Effector memory CD4-positive, alpha-beta T cell (primary cell): Measurements from ENCODE around the gene BRD2.
A peak's percentile ranks its signal among the peaks of the same experiment; 100 is the strongest.

Source experiments
- DNase-seq, 3 donors: peaks; one replicate each; pipeline ENCODE4 v3.0.0-alpha.2; 2020
- H3K27ac ChIP-seq: 2 replicates; pipeline ENCODE4 v1.7.0; 2013; ENCODE audit warnings: mild to moderate bottlenecking, low read length, moderate library complexity; ENCODE audit not compliant: insufficient read depth, poor library complexity, severe bottlenecking
- H3K27me3 ChIP-seq: replicated peaks from 2 replicates; pipeline ENCODE4 v1.7.0; 2013; ENCODE audit warnings: mild to moderate bottlenecking, low read length; ENCODE audit not compliant: insufficient read depth, control insufficient read depth, poor library complexity, severe bottlenecking
- H3K36me3 ChIP-seq: 2 replicates; pipeline ENCODE4 v1.7.0; 2013; ENCODE audit warnings: mild to moderate bottlenecking, low read length, moderate library complexity; ENCODE audit not compliant: control insufficient read depth, insufficient read depth
- H3K4me1 ChIP-seq: 2 replicates; pipeline ENCODE4 v1.7.0; 2013; ENCODE audit warnings: low read length, mild to moderate bottlenecking; ENCODE audit not compliant: control insufficient read depth, insufficient read depth, poor library complexity, severe bottlenecking
- H3K4me3 ChIP-seq: 2 replicates; pipeline ENCODE4 v1.7.0; 2013; ENCODE audit warnings: low read length, low read depth, mild to moderate bottlenecking; ENCODE audit not compliant: insufficient read depth, poor library complexity, severe bottlenecking
- H3K9me3 ChIP-seq: 2 replicates; pipeline ENCODE4 v1.7.0; 2013; ENCODE audit warnings: mild to moderate bottlenecking, low read length, moderate library complexity; ENCODE audit not compliant: control insufficient read depth

BRD2 gene

DNA sequence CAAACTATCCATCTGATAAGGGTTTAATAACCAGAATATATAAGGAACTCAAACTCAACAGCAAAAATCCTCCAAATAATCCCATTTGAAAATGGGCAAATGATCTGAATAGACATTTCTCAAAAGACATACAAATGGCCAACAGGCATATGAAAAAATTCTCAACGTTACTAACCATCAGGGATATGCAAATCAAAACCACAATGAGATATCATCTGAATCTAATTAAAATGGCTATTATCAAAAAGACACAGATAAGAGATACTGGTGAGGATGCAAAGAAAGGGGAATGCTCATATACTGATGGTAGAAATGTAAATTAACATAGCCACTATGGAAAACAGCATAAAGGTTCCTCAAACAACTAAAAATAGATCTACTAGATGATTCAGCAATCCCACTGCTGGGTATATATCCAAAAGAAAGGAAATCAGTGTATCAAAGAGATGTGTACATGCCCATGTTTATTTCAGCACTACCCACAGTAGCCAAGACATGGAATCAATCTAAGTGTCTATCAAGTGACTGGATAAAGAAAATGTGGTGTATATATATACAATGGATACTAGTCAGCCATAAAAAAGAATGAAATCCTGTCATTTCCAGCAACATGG lies 6.1 kb upstream of the BRD2 start:
- H3K4me1 ChIP-seq = peaks cover 16% of the 10 kb centered on the region
- no peaks in the 10 kb centered on the region for H3K27me3 ChIP-seq
- no peak overlapping the region for H3K27ac ChIP-seq
- no peak for DNase-seq
- H3K36me3 ChIP-seq = no peaks in the 10 kb centered on the region
- H3K9me3 ChIP-seq = no peaks in the 10 kb centered on the region
- H3K4me3 ChIP-seq = no peak overlapping the region

DNA sequence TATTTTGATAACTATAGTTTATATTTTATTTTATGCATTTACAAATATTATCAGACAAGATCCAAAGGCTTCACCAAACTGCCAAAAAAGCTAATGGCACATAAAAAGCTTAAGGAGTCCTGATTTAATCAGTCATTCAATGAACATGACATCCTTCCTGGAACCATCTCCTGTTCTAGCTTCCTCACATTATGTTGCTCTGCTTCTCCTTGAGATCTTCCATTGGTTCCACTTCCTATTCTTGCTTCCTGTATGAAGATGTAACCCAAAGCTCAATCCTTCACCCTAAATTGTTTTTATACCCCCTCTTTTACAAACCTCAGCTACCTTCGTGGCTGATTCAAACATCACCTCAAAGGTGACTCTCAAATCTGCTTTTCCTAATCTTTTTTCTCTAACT lies 4.5 kb upstream of the BRD2 start:
- H3K4me1 ChIP-seq = peaks cover 21% of the 10 kb centered on the region
- H3K36me3 ChIP-seq = no peaks in the 10 kb centered on the region
- H3K9me3 ChIP-seq = no peaks in the 10 kb centered on the region
- no peaks in the 10 kb centered on the region for H3K27me3 ChIP-seq
- H3K27ac ChIP-seq = no peak overlapping the region
- no peak for DNase-seq
- H3K4me3 ChIP-seq = no peak overlapping the region

DNA sequence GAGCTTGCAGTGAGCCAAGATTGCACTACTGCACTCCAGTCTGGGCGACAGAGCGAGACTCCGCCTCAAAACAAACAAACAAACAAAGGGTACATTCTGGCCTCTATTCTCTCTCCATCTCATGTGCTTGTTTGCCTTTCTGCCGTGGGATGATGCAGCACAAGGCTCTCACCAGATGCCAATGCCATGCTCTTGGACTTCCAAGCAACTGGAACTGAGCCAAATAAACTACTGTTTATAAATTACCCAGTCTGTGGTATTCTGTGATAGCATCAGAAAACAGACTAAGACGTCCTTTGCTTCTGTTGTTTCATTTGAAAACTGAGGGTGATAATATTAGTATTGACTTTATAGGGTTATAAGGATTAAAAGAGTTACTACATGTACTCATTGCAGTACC lies 3.6 kb upstream of the BRD2 start:
- H3K36me3 ChIP-seq = no peaks in the 10 kb centered on the region
- H3K27me3 ChIP-seq = no peaks in the 10 kb centered on the region

DNA sequence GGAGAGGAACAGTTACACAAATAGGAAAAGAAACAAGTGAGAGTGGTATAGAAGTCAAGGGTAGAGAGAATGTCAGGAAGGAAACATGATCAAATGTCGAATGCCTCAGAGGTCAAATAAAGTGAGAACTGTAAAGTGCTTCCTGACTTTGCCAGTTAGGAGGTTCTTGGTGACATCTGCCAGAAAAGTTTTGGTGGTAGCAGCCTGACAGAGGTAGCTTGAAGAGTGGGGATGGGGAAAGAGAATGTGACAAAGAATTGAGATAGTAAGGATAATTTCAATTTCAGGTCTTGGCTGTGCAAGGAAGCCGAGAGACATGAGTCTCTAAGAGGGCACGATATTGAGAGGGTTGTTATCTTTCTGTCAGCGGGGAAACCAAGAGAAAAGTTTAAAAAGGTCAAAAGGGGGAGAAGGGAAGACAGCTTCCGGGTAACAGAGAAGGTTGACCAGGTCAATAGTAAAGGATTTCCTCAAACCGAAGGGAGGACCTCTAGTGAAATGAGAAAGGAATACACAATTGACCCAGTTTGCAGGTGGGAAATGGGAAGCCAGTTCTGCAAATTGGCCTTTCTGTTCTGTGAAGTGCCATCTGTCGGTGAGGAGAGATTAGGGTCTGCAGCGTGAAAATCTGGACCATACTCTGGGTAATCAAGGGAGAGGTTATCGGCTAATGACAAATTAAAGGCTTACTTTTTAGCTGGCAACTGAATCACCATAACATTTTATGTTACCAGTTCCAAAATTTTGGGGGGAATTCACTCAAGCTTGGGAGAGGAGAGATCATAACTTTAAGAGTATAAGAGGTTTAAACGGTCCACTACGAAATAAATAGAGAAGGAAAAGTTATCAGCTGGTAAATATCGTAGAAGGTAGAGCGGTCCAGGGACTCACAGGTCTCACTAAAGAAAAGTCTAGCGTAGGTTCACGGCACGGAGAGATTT lies 973 bp upstream of the BRD2 start:
- H3K9me3 ChIP-seq = no peaks in the 10 kb centered on the region
- H3K4me3 ChIP-seq = peak overlapping the region; percentile 92
- H3K27ac ChIP-seq = peak overlapping the region; percentile 97
- no peaks in the 10 kb centered on the region for H3K27me3 ChIP-seq
- H3K4me1 ChIP-seq = peaks cover 25% of the 10 kb centered on the region
- H3K36me3 ChIP-seq = peaks cover 2% of the 10 kb centered on the region
- no peak for DNase-seq

More for the DNA sequence above, 3.6 kb upstream of the BRD2 start:
- Histone ChIP-seq H3K4me3 (no peak overlapping the region), H3K4me1 (peaks cover 24% of the 10 kb centered on the region), H3K27ac (no peak overlapping the region), H3K9me3 (no peaks in the 10 kb centered on the region)
- DNase-seq = no peak

DNA sequence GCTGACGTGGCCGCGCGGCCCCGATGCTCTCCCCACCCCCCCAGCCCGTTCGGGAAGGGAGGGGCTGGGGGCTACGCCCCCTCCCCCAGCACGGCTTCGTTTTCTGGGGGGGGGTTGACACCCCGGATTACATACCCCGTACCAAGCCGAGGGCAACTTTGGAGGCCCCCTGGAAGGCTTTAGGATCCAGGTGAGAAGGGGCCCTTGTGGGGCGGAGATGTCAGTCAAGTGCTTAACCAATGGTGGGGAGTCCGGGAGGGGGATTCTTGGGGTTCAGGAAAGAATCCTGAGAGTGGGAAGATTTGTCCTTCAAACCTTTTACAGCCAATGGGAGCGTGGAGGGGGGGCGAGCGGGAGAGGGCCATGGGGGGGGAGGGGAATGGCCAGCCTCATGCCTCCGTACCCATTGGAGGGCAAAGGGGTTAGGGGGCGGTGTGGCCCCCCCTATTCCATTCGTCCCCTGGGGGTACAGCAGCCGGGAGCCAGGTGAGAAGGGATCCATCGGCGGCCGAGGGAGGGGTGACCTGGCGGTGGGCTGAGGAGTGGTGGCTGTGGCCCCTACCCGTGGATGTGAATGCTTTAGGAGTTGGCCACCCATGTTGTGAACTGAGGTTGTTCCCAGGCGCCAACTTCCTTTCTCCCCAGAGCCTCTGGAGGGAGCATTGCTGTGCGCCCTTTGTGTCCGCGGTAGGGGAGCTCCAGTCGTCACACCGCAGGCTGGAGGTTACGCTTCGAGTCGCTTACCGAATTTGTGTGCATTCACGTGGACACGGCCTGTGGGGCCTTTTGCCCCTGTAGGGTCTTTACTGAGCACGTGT lies 682 bp downstream of the BRD2 start:
- peak overlapping the region; percentile 92 for H3K4me3 ChIP-seq
- peak in 2 of 3 donors; percentile 43 to 44 for DNase-seq
- H3K36me3 ChIP-seq = peaks cover 10% of the 10 kb centered on the region
- peak overlapping the region; percentile 97 for H3K27ac ChIP-seq
- no peaks in the 10 kb centered on the region for H3K9me3 ChIP-seq
- no peaks in the 10 kb centered on the region for H3K27me3 ChIP-seq
- peaks cover 26% of the 10 kb centered on the region for H3K4me1 ChIP-seq

DNA sequence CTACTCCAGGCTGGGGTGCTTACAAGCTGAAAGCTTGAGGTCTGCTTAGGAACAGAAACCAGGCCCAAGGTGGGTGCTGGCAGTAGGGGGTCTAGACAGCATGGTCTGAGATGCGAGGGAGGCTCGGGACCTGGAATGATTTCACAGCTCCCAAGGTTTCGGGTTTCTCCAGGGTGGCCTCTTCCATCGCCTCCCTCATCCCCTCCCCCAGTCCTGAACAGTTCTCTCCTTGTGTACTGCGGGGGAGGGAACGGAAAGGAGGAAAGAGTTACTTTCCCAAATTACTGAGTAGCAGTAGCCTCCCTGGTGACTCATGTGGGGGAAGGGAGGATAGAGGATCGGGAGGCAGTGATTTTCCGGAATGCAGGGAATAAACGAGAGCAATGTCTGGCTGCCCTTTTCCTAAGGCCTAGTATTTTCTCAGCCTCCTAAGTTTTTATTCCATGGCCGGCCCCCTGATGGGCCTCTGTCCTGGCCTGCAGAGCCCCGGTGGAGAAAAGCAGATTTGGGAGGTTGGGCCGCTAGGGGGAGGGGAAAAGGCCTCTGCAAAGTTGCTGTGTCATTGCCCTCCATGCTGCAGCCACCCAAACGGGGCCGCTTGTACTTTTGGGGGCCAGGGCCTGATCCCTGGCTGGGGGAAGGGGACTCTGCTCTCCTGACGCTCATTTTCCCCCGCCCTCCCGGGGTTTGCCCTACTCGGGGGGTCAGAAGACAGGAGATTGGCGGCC lies 1.5 kb downstream of the BRD2 start:
- Histone ChIP-seq H3K36me3 (peaks cover 16% of the 10 kb centered on the region), H3K4me1 (peaks cover 34% of the 10 kb centered on the region), H3K4me3 (peak overlapping the region; percentile 92), H3K27ac (peak overlapping the region; percentile 97), H3K27me3 (no peaks in the 10 kb centered on the region), H3K9me3 (no peaks in the 10 kb centered on the region)
- peak in 2 of 3 donors; percentile 43 to 57 for DNase-seq

DNA sequence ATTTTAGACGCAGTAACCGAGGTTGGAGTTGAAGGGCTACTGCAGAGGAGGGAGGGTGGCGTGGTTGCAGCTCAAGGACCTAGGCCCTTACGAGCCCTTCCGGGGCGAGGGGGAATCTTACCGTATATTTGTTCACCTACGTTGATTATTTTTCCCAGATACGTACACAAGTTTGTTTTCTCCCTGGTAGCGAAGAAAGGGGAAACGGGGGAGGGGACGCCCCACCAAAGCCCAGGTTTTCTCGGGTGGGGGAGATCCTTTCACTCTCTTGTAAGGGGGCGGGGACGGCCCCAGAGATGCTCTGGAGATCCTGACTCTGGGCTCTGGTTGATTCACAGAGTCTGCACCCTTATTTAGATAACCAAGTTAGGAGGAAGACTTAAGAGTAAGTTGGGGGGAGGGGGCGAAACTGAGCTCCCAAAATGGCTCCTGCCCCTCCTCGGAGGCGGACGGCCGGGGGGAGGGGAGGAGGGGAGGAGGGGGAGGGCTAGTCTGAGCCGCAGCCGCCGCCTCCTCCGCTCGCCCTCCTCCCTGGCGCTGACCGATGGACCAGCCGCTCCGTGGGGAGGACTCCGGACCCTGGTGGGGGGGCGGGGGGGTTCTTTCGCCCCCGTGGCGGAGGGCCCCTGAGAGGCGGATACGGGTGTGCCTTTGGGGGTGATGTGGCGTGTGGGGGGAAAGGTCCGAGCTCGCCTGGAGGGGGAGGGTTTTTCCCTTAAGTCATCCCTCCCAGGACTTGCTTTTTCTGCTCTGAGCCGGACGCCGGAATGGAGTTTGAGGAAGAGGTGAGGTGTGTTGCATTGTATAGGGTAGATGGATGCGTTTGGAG lies 2.2 kb downstream of the BRD2 start:
- Histone ChIP-seq H3K4me1 (peaks cover 40% of the 10 kb centered on the region), H3K27me3 (no peaks in the 10 kb centered on the region), H3K36me3 (peaks cover 24% of the 10 kb centered on the region), H3K9me3 (no peaks in the 10 kb centered on the region), H3K4me3 (peak overlapping the region; percentile 92), H3K27ac (peak overlapping the region; percentile 97)
- peak in 2 of 3 donors; percentile 39 to 63 for DNase-seq

DNA sequence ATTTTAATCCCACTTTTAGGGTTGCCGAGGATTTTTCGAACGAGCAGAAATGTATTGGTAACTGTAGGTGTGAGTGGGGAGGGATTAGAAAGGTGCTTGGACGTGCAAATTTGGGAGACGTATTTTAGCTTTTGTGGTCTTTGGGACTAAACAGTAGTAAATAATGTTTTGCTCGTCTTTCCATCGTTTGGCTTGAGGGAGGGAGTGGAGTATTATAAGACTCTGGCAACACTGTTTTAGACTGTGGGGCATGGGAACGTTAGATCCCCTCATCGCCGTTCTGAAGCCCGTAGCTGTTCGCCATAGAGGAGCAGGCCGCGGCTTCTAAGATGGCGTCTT lies 2.8 kb downstream of the BRD2 start:
- Histone ChIP-seq H3K4me3 (peak overlapping the region; percentile 92), H3K4me1 (peaks cover 40% of the 10 kb centered on the region)
- no peak for DNase-seq

More for the DNA sequence above, 2.8 kb downstream of the BRD2 start:
- H3K36me3 ChIP-seq = peaks cover 30% of the 10 kb centered on the region
- H3K27ac ChIP-seq = peak overlapping the region; percentile 97
- H3K9me3 ChIP-seq = no peaks in the 10 kb centered on the region
- H3K27me3 ChIP-seq = no peaks in the 10 kb centered on the region
